ENCODE data around the gene DCP1A.
A peak's percentile ranks its signal among the peaks of the same experiment; 100 is the strongest.
"Not testable (repeated sequence)": the region's sequence is repeated elsewhere in the genome, so short reads cannot be mapped to it uniquely, and the experiment has no call there.

Gene DCP1A

GRCh38 chr3:53347261-53348064, at the start of gene DCP1A:
Gene DCP1A (minus strand): TSS chr3:53347543. CDS start chr3:53347517, 26 bp downstream.
- peak within 1 kb of the TSS; percentile 91 for H3K4me3 ChIP-seq (ENCODE audit: low read depth, low read length)
- no peaks in the 10 kb centered on the region for H3K36me3 ChIP-seq (ENCODE audit: control insufficient read depth, insufficient read depth, low read length)
- H3K27me3 ChIP-seq (ENCODE audit: control insufficient read depth, insufficient read depth, low read length) = no peaks in the 10 kb centered on the region
- peak within 1 kb of the TSS; percentile 86 for H3K9ac ChIP-seq (ENCODE audit: low read depth, low read length)
- no peaks in the 10 kb centered on the region for H3K9me3 ChIP-seq (ENCODE audit: control insufficient read depth, insufficient read depth, low read length)
- peaks cover 4% of the 10 kb centered on the region for H3K4me1 ChIP-seq (ENCODE audit: control insufficient read depth, insufficient read depth, low read length)

- Histone ChIP-seq H3K4me3 (ENCODE audit: low read depth, low read length) (no peak overlapping the region), H3K9ac (ENCODE audit: low read depth, low read length) (no peak overlapping the region), H3K9me3 (ENCODE audit: control insufficient read depth, insufficient read depth, low read length) (no peaks in the 10 kb centered on the region), H3K36me3 (ENCODE audit: control insufficient read depth, insufficient read depth, low read length) (no peaks in the 10 kb centered on the region), H3K27me3 (ENCODE audit: control insufficient read depth, insufficient read depth, low read length) (no peaks in the 10 kb centered on the region), H3K4me1 (ENCODE audit: control insufficient read depth, insufficient read depth, low read length) (no peaks in the 10 kb centered on the region)
Observed at GRCh38 chr3:53384465-53385423, 37.4 kb upstream of the DCP1A start.

- H3K4me1 ChIP-seq (ENCODE audit: control insufficient read depth, insufficient read depth, low read length) = no peaks in the 10 kb centered on the region
Observed at GRCh38 chr3:53382106-53382505, 34.8 kb upstream of the DCP1A start.

GRCh38 chr3:53380306-53380705, 33.0 kb upstream of the DCP1A start:
- H3K4me1 ChIP-seq (ENCODE audit: control insufficient read depth, insufficient read depth, low read length) = no peaks in the 10 kb centered on the region
- no peaks in the 10 kb centered on the region for H3K9me3 ChIP-seq (ENCODE audit: control insufficient read depth, insufficient read depth, low read length)
- no peaks in the 10 kb centered on the region for H3K27me3 ChIP-seq (ENCODE audit: control insufficient read depth, insufficient read depth, low read length)
- H3K4me3 ChIP-seq (ENCODE audit: low read depth, low read length) = no peak overlapping the region
- H3K36me3 ChIP-seq (ENCODE audit: control insufficient read depth, insufficient read depth, low read length) = no peaks in the 10 kb centered on the region
- no peak overlapping the region for H3K9ac ChIP-seq (ENCODE audit: low read depth, low read length)

More at GRCh38 chr3:53382106-53382505, 34.8 kb upstream of the DCP1A start:
- H3K9me3 ChIP-seq (ENCODE audit: control insufficient read depth, insufficient read depth, low read length) = no peaks in the 10 kb centered on the region
- no peak overlapping the region for H3K9ac ChIP-seq (ENCODE audit: low read depth, low read length)
- H3K36me3 ChIP-seq (ENCODE audit: control insufficient read depth, insufficient read depth, low read length) = no peaks in the 10 kb centered on the region
- H3K27me3 ChIP-seq (ENCODE audit: control insufficient read depth, insufficient read depth, low read length) = no peaks in the 10 kb centered on the region
- H3K4me3 ChIP-seq (ENCODE audit: low read depth, low read length) = no peak overlapping the region

- no peaks in the 10 kb centered on the region for H3K9me3 ChIP-seq (ENCODE audit: control insufficient read depth, insufficient read depth, low read length)
- no peak overlapping the region for H3K9ac ChIP-seq (ENCODE audit: low read depth, low read length)
- H3K4me1 ChIP-seq (ENCODE audit: control insufficient read depth, insufficient read depth, low read length) = no peaks in the 10 kb centered on the region
- H3K4me3 ChIP-seq (ENCODE audit: low read depth, low read length) = no peak overlapping the region
- no peaks in the 10 kb centered on the region for H3K27me3 ChIP-seq (ENCODE audit: control insufficient read depth, insufficient read depth, low read length)
- no peaks in the 10 kb centered on the region for H3K36me3 ChIP-seq (ENCODE audit: control insufficient read depth, insufficient read depth, low read length)
Observed at GRCh38 chr3:53379898-53380297, 32.6 kb upstream of the DCP1A start.

- H3K4me3 ChIP-seq (ENCODE audit: low read depth, low read length) = no peak overlapping the region
Observed at GRCh38 chr3:53377794-53378193, 30.5 kb upstream of the DCP1A start.

GRCh38 chr3:53376679-53377078, 29.3 kb upstream of the DCP1A start:
- H3K4me3 ChIP-seq (ENCODE audit: low read depth, low read length) = no peak overlapping the region
- no peak overlapping the region for H3K9ac ChIP-seq (ENCODE audit: low read depth, low read length)
- peaks cover 3% of the 10 kb centered on the region for H3K27me3 ChIP-seq (ENCODE audit: control insufficient read depth, insufficient read depth, low read length)

More at GRCh38 chr3:53377794-53378193, 30.5 kb upstream of the DCP1A start:
- Histone ChIP-seq H3K9ac (ENCODE audit: low read depth, low read length) (no peak overlapping the region), H3K27me3 (ENCODE audit: control insufficient read depth, insufficient read depth, low read length) (no peaks in the 10 kb centered on the region), H3K36me3 (ENCODE audit: control insufficient read depth, insufficient read depth, low read length) (no peaks in the 10 kb centered on the region), H3K9me3 (ENCODE audit: control insufficient read depth, insufficient read depth, low read length) (no peaks in the 10 kb centered on the region), H3K4me1 (ENCODE audit: control insufficient read depth, insufficient read depth, low read length) (no peaks in the 10 kb centered on the region)

GRCh38 chr3:53375019-53375418, 27.7 kb upstream of the DCP1A start:
- H3K9ac ChIP-seq (ENCODE audit: low read depth, low read length) = no peak overlapping the region
- H3K4me3 ChIP-seq (ENCODE audit: low read depth, low read length) = no peak overlapping the region
- H3K9me3 ChIP-seq (ENCODE audit: control insufficient read depth, insufficient read depth, low read length) = peaks cover 3% of the 10 kb centered on the region
- H3K4me1 ChIP-seq (ENCODE audit: control insufficient read depth, insufficient read depth, low read length) = no peaks in the 10 kb centered on the region
- H3K36me3 ChIP-seq (ENCODE audit: control insufficient read depth, insufficient read depth, low read length) = no peaks in the 10 kb centered on the region
- H3K27me3 ChIP-seq (ENCODE audit: control insufficient read depth, insufficient read depth, low read length) = peaks cover 3% of the 10 kb centered on the region

More at GRCh38 chr3:53376679-53377078, 29.3 kb upstream of the DCP1A start:
- Histone ChIP-seq H3K36me3 (ENCODE audit: control insufficient read depth, insufficient read depth, low read length) (no peaks in the 10 kb centered on the region), H3K4me1 (ENCODE audit: control insufficient read depth, insufficient read depth, low read length) (no peaks in the 10 kb centered on the region), H3K9me3 (ENCODE audit: control insufficient read depth, insufficient read depth, low read length) (no peaks in the 10 kb centered on the region)

- H3K9me3 ChIP-seq (ENCODE audit: control insufficient read depth, insufficient read depth, low read length); H3K36me3 ChIP-seq (ENCODE audit: control insufficient read depth, insufficient read depth, low read length); H3K27me3 ChIP-seq (ENCODE audit: control insufficient read depth, insufficient read depth, low read length); H3K9ac ChIP-seq (ENCODE audit: low read depth, low read length); H3K4me1 ChIP-seq (ENCODE audit: control insufficient read depth, insufficient read depth, low read length); H3K4me3 ChIP-seq (ENCODE audit: low read depth, low read length): not testable (repeated sequence)
Observed at GRCh38 chr3:53370719-53371118, 23.4 kb upstream of the DCP1A start.

GRCh38 chr3:53361852-53362251, 14.5 kb upstream of the DCP1A start:
- no peaks in the 10 kb centered on the region for H3K4me1 ChIP-seq (ENCODE audit: control insufficient read depth, insufficient read depth, low read length)
- no peaks in the 10 kb centered on the region for H3K9me3 ChIP-seq (ENCODE audit: control insufficient read depth, insufficient read depth, low read length)
- H3K4me3 ChIP-seq (ENCODE audit: low read depth, low read length) = no peak overlapping the region
- no peaks in the 10 kb centered on the region for H3K27me3 ChIP-seq (ENCODE audit: control insufficient read depth, insufficient read depth, low read length)
- H3K36me3 ChIP-seq (ENCODE audit: control insufficient read depth, insufficient read depth, low read length) = no peaks in the 10 kb centered on the region
- H3K9ac ChIP-seq (ENCODE audit: low read depth, low read length) = no peak overlapping the region

GRCh38 chr3:53357458-53357857, 10.1 kb upstream of the DCP1A start:
- H3K9me3 ChIP-seq (ENCODE audit: control insufficient read depth, insufficient read depth, low read length) = no peaks in the 10 kb centered on the region
- no peak overlapping the region for H3K9ac ChIP-seq (ENCODE audit: low read depth, low read length)
- H3K4me3 ChIP-seq (ENCODE audit: low read depth, low read length) = no peak overlapping the region
- H3K36me3 ChIP-seq (ENCODE audit: control insufficient read depth, insufficient read depth, low read length) = no peaks in the 10 kb centered on the region
- H3K4me1 ChIP-seq (ENCODE audit: control insufficient read depth, insufficient read depth, low read length) = no peaks in the 10 kb centered on the region
- no peaks in the 10 kb centered on the region for H3K27me3 ChIP-seq (ENCODE audit: control insufficient read depth, insufficient read depth, low read length)
